Nephron progenitor cell (in vitro differentiated cells): ENCODE measurements around the gene SBF1.

ENCODE experiments used
- DNase-seq: peaks from one replicate; pipeline ENCODE4 v3.0.0; 2021
- H3K27ac Mint-ChIP-seq: 2 replicates; pipeline ENCODE4 v1.8.0; 2021; ENCODE audit warnings: mild to moderate bottlenecking, moderate library complexity, mixed read lengths
- H3K27me3 Mint-ChIP-seq: 2 replicates; pipeline ENCODE4 v1.8.0; 2021; ENCODE audit warnings: mild to moderate bottlenecking, low read depth, mixed read lengths; ENCODE audit not compliant: poor library complexity
- H3K36me3 Mint-ChIP-seq: 2 replicates; pipeline ENCODE4 v1.8.0; 2021; ENCODE audit warnings: low read depth, mixed read lengths
- H3K4me1 Mint-ChIP-seq: 2 replicates; pipeline ENCODE4 v1.8.0; 2021; ENCODE audit warnings: mixed read lengths
- H3K4me3 Mint-ChIP-seq: 2 replicates; pipeline ENCODE4 v1.8.0; 2021; ENCODE audit warnings: mild to moderate bottlenecking, moderate library complexity, mixed read lengths
- H3K9me3 Mint-ChIP-seq: 2 replicates; pipeline ENCODE4 v1.8.0; 2021; ENCODE audit warnings: mild to moderate bottlenecking, moderate library complexity, mixed read lengths
- CTCF ChIP-seq: fragments of 200-600 bp; sonication (generic); IDR thresholded peaks from 2 replicates; pipeline ENCODE4 v1.5.0; 2021; ENCODE audit warnings: antibody characterized with exemption

The SBF1 gene

GRCh38 chr22:50445880-50446707, 28.7 kb downstream of the SBF1 start:
- Mint-ChIP-seq H3K9me3 (no peaks in the 10 kb centered on the region), H3K4me3 (no peak overlapping the region), H3K27ac (peak overlapping the region; percentile 42), H3K4me1 (peaks cover 7% of the 10 kb centered on the region), H3K27me3 (no peaks in the 10 kb centered on the region), H3K36me3 (peaks cover 30% of the 10 kb centered on the region)
- TF ChIP-seq CTCF = no peak
- no peak for DNase-seq

- H3K4me3 Mint-ChIP-seq = no peak overlapping the region
- H3K4me1 Mint-ChIP-seq = peaks cover 7% of the 10 kb centered on the region
- no peaks in the 10 kb centered on the region for H3K27me3 Mint-ChIP-seq
- no peak for DNase-seq
- H3K27ac Mint-ChIP-seq = peak overlapping the region; percentile 57
- no peak for TF ChIP-seq CTCF
- peaks cover 22% of the 10 kb centered on the region for H3K36me3 Mint-ChIP-seq
- no peaks in the 10 kb centered on the region for H3K9me3 Mint-ChIP-seq
These were observed 29.6 kb downstream of the SBF1 start for GRCh38 chr22:50445071-50445879.

- Mint-ChIP-seq H3K4me3 (no peak overlapping the region), H3K27me3 (no peaks in the 10 kb centered on the region), H3K9me3 (no peaks in the 10 kb centered on the region), H3K27ac (no peak overlapping the region), H3K4me1 (peaks cover 4% of the 10 kb centered on the region), H3K36me3 (peaks cover 18% of the 10 kb centered on the region)
- TF ChIP-seq CTCF = no peak
- DNase-seq = no peak
These were observed 30.2 kb downstream of the SBF1 start for GRCh38 chr22:50444663-50445062.

GRCh38 chr22:50443801-50444625, 30.8 kb downstream of the SBF1 start:
- Mint-ChIP-seq H3K4me1 (no peaks in the 10 kb centered on the region), H3K27me3 (no peaks in the 10 kb centered on the region), H3K36me3 (peaks cover 12% of the 10 kb centered on the region), H3K9me3 (no peaks in the 10 kb centered on the region), H3K27ac (no peak overlapping the region), H3K4me3 (no peak overlapping the region)
- no peak for DNase-seq
- TF ChIP-seq CTCF = no peak

- TF ChIP-seq CTCF = no peak
- Mint-ChIP-seq H3K27me3 (no peaks in the 10 kb centered on the region), H3K27ac (peak overlapping the region; percentile 96), H3K4me1 (no peaks in the 10 kb centered on the region), H3K36me3 (peaks cover 4% of the 10 kb centered on the region), H3K9me3 (no peaks in the 10 kb centered on the region), H3K4me3 (no peak overlapping the region)
- DNase-seq = no peak
These were observed 31.6 kb downstream of the SBF1 start for GRCh38 chr22:50443197-50443596.
